ENCODE results near the gene TMEM247. TPM values are rescaled to one million over a fixed set of nuclear protein-coding genes. Genes with fewer than 3 reads are reported as not detected.

The TMEM247 gene
- total RNA-seq, 4 donors from 2014 or later = not detected

GRCh38 chr2:46481198-46482193 is 2.1 kb downstream of the TMEM247 start:
- no peak overlapping the region for H3K27ac ChIP-seq
- 76% methylated on average over 6 of the region's 6 CpGs for WGBS
- H3K27me3 ChIP-seq = no peaks in the 10 kb centered on the region

DNA sequence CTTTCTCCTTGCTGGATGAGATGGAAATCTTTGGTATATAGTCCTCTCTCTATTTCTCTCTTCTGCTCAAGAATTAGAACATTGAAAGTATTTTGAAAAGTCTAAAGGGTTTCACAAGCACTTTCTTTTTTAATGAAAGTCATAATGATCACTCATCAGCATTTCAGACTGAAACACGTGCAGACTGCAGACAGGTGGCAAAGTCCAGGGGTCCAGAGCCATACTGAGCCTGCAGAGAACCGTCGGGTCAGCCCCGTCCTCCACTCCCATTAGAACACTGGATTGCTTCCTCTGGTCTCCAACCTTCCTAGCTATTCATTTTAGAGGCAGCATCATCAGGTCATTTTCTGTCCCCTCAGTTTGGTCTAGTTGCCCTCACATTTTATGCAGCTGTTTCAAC is 3.1 kb downstream of the TMEM247 start:
- no peaks in the 10 kb centered on the region for H3K9me3 ChIP-seq
- 89% methylated on average over 4 of the region's 4 CpGs for WGBS
- TF ChIP-seq POLR2A (IDR thresholded peaks at IDR 0.05) (no peak), CTCF (IDR thresholded peaks at IDR 0.05) (no peak), POLR2AphosphoS5 (IDR thresholded peaks at IDR 0.05) (no peak), EP300 (IDR thresholded peaks at IDR 0.05) (no peak)
- no peaks in the 10 kb centered on the region for H3K36me3 ChIP-seq
- H3K4me3 ChIP-seq = no peak overlapping the region
- no peaks in the 10 kb centered on the region for H3K27me3 ChIP-seq
- no peak for DNase-seq (ENCODE audit: low spot score in 2 of 2)
- no peak overlapping the region for H3K27ac ChIP-seq
- H3K4me1 ChIP-seq = peaks cover 1% of the 10 kb centered on the region

More at GRCh38 chr2:46481198-46482193, 2.1 kb downstream of the TMEM247 start:
- H3K4me3 ChIP-seq = no peak overlapping the region
- no peaks in the 10 kb centered on the region for H3K4me1 ChIP-seq
- TF ChIP-seq EP300 (IDR thresholded peaks at IDR 0.05) (no peak), POLR2A (IDR thresholded peaks at IDR 0.05) (no peak), CTCF (IDR thresholded peaks at IDR 0.05) (no peak), POLR2AphosphoS5 (IDR thresholded peaks at IDR 0.05) (no peak)
- no peak for DNase-seq (ENCODE audit: low spot score in 2 of 2)
- H3K9me3 ChIP-seq = no peaks in the 10 kb centered on the region
- H3K36me3 ChIP-seq = no peaks in the 10 kb centered on the region

GRCh38 chr2:46485002-46485401 is 5.6 kb downstream of the TMEM247 start:
- DNase-seq (ENCODE audit: low spot score in 2 of 2) = no peak
- Histone ChIP-seq H3K27ac (no peak overlapping the region), H3K9me3 (no peaks in the 10 kb centered on the region), H3K4me3 (no peak overlapping the region), H3K27me3 (no peaks in the 10 kb centered on the region), H3K36me3 (no peaks in the 10 kb centered on the region), H3K4me1 (peaks cover 14% of the 10 kb centered on the region)
- TF ChIP-seq EP300 (IDR thresholded peaks at IDR 0.05) (no peak), POLR2A (IDR thresholded peaks at IDR 0.05) (no peak), POLR2AphosphoS5 (IDR thresholded peaks at IDR 0.05) (no peak), CTCF (IDR thresholded peaks at IDR 0.05) (no peak)
- 95% methylated on average over 5 of the region's 5 CpGs for WGBS

- DNase-seq (ENCODE audit: low spot score in 2 of 2) = no peak
- WGBS = 83% methylated on average over 3 of the region's 3 CpGs
Observed at GRCh38 chr2:46486436-46486835, 7.1 kb downstream of the TMEM247 start.

More at GRCh38 chr2:46486436-46486835, 7.1 kb downstream of the TMEM247 start:
- H3K9me3 ChIP-seq = no peaks in the 10 kb centered on the region
- H3K36me3 ChIP-seq = no peaks in the 10 kb centered on the region
- peaks cover 18% of the 10 kb centered on the region for H3K4me1 ChIP-seq
- no peaks in the 10 kb centered on the region for H3K27me3 ChIP-seq
- H3K4me3 ChIP-seq = no peak overlapping the region
- H3K27ac ChIP-seq = no peak overlapping the region
- no peak for TF ChIP-seq POLR2A (IDR thresholded peaks at IDR 0.05)
- TF ChIP-seq EP300 (IDR thresholded peaks at IDR 0.05) = no peak
- TF ChIP-seq CTCF (IDR thresholded peaks at IDR 0.05) = no peak
- no peak for TF ChIP-seq POLR2AphosphoS5 (IDR thresholded peaks at IDR 0.05)

Data from suprapubic skin (tissue), 4 donors.